Measurements from ENCODE around the gene OR2V2. TPM values are rescaled to one million over a fixed set of nuclear protein-coding genes. Genes with fewer than 3 reads are reported as not detected.

Gene OR2V2
- total RNA-seq, 4 donors from 2014 or later = not detected

GRCh38 chr5:181151146-181151545 lies 3.8 kb downstream of the OR2V2 start:
- no peak for TF ChIP-seq CTCF (IDR thresholded peaks at IDR 0.05; ENCODE audit: low read depth)

GRCh38 chr5:181152406-181152805 lies 5.0 kb downstream of the OR2V2 start:
- no peak for TF ChIP-seq CTCF (IDR thresholded peaks at IDR 0.05; ENCODE audit: low read depth)

- no peak for TF ChIP-seq CTCF (IDR thresholded peaks at IDR 0.05; ENCODE audit: low read depth)
These were observed 6.4 kb downstream of the OR2V2 start for GRCh38 chr5:181153814-181154213.

GRCh38 chr5:181156758-181157157 lies 9.4 kb downstream of the OR2V2 start:
- TF ChIP-seq CTCF (IDR thresholded peaks at IDR 0.05; ENCODE audit: low read depth) = no peak

- no peak for TF ChIP-seq CTCF (IDR thresholded peaks at IDR 0.05; ENCODE audit: low read depth)
These were observed 11.5 kb downstream of the OR2V2 start for GRCh38 chr5:181158869-181159268.

- TF ChIP-seq CTCF (IDR thresholded peaks at IDR 0.05; ENCODE audit: low read depth) = no peak
These were observed 12.1 kb downstream of the OR2V2 start for GRCh38 chr5:181159286-181160151.

GRCh38 chr5:181160152-181160754 lies 12.9 kb downstream of the OR2V2 start:
- TF ChIP-seq CTCF (IDR thresholded peaks at IDR 0.05; ENCODE audit: low read depth) = no peak

Data from subcutaneous adipose tissue (tissue), 4 donors.